Tibial nerve (tissue), 3 donors: Measurements from ENCODE around the gene SPRED1.

Experiments
- CTCF ChIP-seq, 5 experiments: fragments of 200-600 bp in 3 of 5; fragments of 450-650 bp in 2 of 5; sonication (generic) in 3 of 5; IDR thresholded peaks; one replicate each; pipeline ENCODE4 v1.5.1; 2016 to 2019; ENCODE audit warnings: antibody characterized with exemption in 5 of 5, mild to moderate bottlenecking in 3 of 5, moderate library complexity in 2 of 5
- POLR2A ChIP-seq, 2 donors: fragments of 450-650 bp; IDR thresholded peaks; one replicate each; pipeline ENCODE4 v1.6.1; 2017; ENCODE audit warnings: antibody characterized with exemption in 2 of 2, mild to moderate bottlenecking in 2 of 2, moderate library complexity in 2 of 2

- TF ChIP-seq CTCF (IDR thresholded peaks at IDR 0.05): no peak
- TF ChIP-seq POLR2A (IDR thresholded peaks at IDR 0.05): no peak
Observed at GRCh38 chr15:38376081-38376480, 123.4 kb downstream of the SPRED1 start.
